ENCODE measurements around the gene E2F7.

Gene E2F7

GRCh38 chr12:77013091-77013490 is 52.3 kb downstream of the E2F7 start:
- DNase-seq (ENCODE audit: low read depth), result no peak

GRCh38 chr12:77010691-77011548 is 54.4 kb downstream of the E2F7 start:
- DNase-seq (ENCODE audit: low read depth), result peak; percentile 46

- no peak for DNase-seq (ENCODE audit: low read depth)
These were observed 57.9 kb downstream of the E2F7 start for GRCh38 chr12:77007476-77007875.

- no peak for DNase-seq (ENCODE audit: low read depth)
These were observed 59.7 kb downstream of the E2F7 start for GRCh38 chr12:77005611-77006098.

DNA sequence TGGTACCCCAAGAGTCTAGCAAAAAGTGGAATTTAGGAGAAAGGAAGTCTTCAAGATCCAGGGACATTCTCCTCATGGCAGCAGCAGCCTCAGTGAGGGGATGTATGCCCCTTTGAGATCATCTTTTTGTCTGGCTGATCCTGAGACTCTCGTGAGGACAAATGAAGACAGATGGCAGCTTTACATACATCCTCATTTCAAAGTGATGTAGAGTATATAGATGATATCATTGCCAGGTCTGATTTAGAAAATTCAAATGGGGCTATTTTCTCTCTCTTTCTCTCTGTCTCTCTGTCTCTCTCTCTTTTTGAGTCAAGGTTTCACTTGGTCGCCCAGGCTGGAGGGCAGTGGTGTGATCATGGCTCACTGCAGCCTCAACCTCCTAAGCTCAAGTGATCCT is 61.5 kb downstream of the E2F7 start:
- DNase-seq (ENCODE audit: low read depth), result no peak

DNA sequence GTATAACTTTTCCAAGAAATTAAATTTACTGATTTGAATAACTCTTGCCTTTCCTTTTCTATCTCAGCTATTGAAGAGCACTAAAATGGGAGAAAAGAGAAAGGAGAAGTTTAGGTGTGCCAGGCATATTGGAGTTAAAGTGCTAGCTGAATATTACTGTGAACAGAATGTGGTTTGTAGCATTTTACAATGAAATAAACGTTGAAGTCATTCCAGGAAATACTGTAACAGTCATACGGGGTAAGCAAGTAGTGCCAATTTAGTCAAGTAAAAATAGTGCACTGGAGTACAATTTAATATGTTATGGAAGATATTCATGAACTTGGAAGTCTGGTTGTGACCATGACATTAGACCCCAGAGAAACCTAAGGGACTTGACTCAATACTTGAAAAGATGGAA is 62.1 kb downstream of the E2F7 start:
- DNase-seq (ENCODE audit: low read depth), result no peak

GRCh38 chr12:77002382-77002781 is 63.0 kb downstream of the E2F7 start:
- DNase-seq (ENCODE audit: low read depth), result no peak

GRCh38 chr12:77001276-77001675 is 64.1 kb downstream of the E2F7 start:
- no peak for DNase-seq (ENCODE audit: low read depth)

DNA sequence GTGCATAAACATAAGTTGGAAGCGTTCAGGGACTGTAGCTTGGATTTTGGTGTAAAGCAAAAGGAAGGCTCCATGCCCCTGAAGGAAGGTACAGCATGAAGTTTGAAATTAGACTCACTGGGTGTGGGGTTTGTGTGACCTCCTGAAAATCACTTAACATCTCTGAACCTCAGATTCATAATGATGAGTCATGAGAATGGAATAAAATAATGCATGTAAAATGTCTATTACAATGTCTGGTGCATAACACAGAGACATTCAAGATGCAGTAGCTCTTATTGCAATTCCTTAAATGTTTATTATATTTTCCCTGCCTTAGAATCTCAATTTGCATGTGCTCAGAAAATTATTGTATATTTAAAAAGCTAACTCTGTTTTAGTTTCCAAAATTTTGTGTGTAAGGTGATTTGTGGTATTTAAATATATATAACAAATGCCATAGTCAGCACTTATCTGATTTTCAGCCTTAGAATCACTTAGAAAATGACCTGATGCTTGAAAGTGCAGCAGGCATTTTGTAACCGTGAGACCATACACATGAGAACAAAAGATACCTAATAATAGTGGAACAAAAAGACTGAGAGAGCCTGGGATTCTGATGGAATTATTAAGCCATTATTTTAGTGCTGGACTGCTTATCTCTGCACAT is 66.3 kb downstream of the E2F7 start:
- no peak for DNase-seq (ENCODE audit: low read depth)

DNA sequence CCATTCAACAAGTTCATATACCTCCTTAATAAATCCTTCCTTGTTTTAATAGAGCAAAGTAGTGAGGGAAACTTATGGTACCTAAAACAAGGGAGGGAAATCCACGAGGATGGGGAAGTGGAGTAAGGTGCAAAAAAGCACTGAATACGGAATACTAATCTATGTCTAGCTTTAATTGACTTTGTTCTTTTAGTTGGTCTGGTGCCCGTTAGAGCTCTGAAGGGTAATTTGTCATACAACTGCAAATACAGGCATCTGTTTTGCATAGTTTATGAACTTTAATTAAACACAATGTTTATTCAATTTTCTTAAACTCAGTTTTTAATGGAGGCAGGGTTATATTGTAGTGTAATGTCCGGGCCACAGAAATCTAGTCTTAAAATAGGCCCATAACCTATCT is 67.0 kb downstream of the E2F7 start:
- DNase-seq (ENCODE audit: low read depth), result no peak

GRCh38 chr12:76997011-76997780 is 68.2 kb downstream of the E2F7 start:
- DNase-seq (ENCODE audit: low read depth), result no peak

DNA sequence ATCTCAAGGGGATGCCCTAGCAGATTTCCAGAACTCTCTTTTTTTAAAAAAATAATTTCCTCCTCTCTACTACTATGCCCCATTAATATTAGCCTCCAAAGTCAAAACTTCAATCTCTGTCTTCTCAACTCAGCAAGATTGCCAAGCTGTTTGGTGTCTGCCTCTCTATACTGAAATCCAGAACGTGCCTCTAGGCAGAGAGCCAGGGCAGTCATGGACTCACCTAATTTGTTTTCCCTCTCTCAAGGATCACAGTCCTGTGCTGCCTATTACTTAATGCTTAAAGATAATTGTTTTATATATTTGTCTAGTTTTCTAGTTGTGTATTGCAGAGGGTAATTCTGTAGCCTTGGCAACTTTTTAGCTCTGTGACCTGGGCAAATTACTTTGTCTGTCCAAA is 74.7 kb downstream of the E2F7 start:
- no peak for DNase-seq (ENCODE audit: low read depth)

GRCh38 chr12:76984566-76984965 is 80.8 kb downstream of the E2F7 start:
- no peak for DNase-seq (ENCODE audit: low read depth)

DNA sequence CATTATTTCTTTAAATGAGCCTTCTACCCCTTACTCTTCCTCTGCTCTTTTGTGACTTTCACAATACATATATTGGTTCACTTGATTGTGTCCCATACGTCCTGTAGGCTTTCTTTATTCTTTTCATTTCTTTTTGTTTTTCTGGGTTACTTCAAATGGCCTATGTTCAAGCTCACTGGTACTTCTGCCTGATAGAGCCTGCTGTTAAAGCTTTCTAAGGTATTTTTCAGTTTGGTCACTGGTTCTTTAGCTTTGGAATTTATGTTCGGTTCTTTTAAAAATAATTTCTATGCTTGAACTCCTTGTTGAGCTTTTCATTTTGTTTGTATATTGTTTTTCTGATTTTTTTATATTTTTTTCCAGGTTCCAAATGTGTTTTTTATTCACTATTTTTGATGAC is 81.9 kb downstream of the E2F7 start:
- no peak for DNase-seq (ENCODE audit: low read depth)

GRCh38 chr12:76980196-76980595 is 85.2 kb downstream of the E2F7 start:
- DNase-seq (ENCODE audit: low read depth), result no peak

DNA sequence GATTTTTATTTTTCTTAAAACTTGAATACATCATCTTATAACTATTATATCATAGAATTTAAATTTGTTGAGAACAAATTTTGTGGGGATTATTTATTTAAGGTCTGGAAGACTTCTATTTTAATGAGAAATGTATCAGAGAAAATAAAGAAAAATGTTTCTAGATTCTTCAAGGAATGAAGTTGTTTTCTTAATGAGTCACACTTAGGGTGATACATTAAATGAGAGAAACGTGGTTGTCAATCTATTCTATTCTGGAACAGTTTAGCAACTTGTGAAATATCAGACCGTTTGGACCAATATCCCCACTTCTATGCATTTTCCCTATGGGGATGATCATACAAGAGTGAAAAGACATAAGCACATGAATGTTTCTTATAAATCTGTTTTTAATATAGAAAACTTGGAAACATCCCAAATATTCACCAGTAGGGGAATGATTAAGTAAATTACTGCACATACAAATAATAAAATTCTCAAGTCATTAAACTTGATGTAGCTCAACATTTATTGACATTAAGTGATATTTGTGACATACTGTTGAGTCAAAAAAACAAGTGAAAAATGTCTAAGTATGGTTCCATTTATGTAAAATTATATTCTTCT is 88.5 kb downstream of the E2F7 start:
- DNase-seq (ENCODE audit: low read depth), result no peak

Measured in GM04504 (cell line).